NCI-H1694 (cell line): Measurements from ENCODE around the gene FAM20C.

Experiments
- DNase-seq: peaks from one replicate; lab custom pipeline; 2025; lab: John Stamatoyannopoulos, UW

FAM20C gene

DNA sequence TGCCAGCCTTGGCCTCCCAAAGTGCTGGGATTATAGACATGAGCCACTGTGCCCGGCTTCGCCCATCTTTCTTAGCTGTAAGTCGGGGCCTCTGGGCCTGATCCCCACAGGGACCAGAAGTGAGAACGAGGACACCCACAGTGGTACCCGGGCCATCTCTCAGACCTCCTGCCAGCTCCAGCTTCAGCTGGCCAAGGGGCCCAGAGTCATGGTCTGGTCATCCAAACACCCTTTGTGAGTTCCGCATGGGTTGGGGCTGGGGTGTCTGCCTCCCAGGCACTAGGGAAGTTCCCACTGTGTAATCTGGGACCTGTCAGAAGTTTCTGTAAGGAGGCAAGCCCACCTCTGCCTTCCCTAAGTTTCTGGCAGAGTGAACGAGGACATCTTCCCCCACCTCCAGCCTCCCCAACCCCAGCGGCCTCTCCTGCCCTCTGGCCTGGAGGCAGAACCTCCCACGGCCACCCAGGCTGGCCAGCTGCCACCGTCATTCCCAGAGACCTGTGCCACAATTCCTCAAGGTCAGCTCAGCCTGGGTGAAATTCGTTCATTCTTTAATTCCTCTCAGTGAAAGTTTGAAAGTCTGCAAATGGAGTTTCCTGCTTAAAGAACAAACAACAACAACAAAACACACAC is 78.1 kb downstream of the FAM20C start:
- no peak for DNase-seq

GRCh38 chr7:271266-272107 is 79.1 kb downstream of the FAM20C start:
- no peak for DNase-seq

GRCh38 chr7:272108-272615 is 79.8 kb downstream of the FAM20C start:
- DNase-seq: no peak

DNA sequence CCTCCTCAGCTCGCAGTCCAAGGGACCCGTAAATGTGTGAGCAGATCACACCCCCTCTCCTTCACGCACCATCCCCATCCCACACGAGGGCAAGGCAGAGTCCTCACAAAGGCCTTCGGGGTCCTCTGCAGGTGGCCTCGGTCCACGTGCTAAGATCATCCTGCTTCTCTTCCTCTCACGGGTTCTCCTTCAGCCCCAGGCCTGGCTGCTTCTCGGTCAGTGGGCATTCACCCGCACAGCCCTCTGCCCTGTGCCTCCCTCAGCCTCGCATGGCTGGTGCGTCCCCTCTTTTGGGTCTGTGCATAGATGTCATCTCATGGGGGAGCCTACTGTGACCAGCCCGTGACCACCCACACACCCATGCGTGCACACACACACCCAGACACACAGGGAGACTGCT is 80.3 kb downstream of the FAM20C start:
- DNase-seq: no peak

- no peak for DNase-seq
Measured at GRCh38 chr7:273327-273726, 81.0 kb downstream of the FAM20C start.

DNA sequence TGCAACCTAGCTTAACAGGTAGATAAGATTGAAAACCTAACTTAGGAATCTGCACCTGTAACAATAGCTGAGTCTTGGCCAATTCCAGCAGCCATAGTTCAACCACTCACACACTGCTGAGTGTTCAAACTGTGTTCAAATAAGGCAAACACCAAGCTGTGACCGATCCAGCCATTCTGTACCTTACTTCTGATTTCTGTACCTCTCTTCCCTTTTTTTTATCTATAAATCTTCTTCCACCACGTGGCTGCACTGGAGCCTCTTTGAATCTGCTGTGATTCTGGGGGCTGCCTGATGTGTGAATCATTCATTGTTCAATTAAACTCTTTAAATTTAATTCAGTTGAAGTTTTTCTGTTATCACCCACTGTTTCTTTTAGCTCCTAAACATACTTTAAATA is 81.9 kb downstream of the FAM20C start:
- no peak for DNase-seq

- DNase-seq: no peak
Measured at GRCh38 chr7:276230-276835, 84.0 kb downstream of the FAM20C start.

DNA sequence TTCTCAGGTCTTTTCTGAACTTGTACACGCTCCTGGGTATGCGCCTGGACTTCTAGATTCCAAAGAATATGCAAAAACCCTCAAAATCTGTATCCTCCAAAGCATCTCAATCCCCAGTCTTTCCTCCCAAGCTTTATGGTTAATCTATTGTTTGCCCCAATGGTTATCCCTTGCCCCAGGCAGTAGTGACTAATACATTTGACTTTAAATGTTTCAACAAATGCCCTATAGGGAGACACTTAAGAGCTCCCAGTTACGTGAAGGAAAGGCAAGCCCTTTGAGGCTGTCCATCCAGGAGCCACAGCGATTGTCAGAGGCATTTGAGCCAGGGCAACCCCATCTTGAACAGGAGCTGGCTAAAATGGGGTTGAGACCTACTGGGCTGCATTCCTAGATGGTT is 84.9 kb downstream of the FAM20C start:
- DNase-seq: no peak

- DNase-seq: no peak
Measured at GRCh38 chr7:278081-278480, 85.7 kb downstream of the FAM20C start.

- no peak for DNase-seq
Measured at GRCh38 chr7:279821-280220, 87.5 kb downstream of the FAM20C start.

DNA sequence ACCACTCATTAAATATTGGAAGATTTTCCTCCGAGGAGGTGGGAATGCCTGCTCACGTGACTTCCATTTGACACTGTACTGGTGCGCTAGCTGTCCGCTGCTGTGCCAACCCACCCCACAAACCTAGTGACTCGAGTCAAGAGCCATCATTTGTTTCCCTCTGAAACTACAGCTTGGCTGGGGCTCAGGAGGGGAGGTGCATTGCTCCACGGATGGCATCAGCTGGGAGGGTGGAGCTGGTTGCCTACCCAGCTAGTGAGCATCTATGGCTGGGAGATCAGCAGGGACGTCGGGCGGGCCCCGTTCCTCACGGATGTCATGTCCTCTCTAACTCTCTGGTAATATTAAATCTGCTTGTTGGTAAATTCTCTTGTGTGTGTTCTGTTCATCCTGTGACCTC is 88.1 kb downstream of the FAM20C start:
- DNase-seq: no peak

DNA sequence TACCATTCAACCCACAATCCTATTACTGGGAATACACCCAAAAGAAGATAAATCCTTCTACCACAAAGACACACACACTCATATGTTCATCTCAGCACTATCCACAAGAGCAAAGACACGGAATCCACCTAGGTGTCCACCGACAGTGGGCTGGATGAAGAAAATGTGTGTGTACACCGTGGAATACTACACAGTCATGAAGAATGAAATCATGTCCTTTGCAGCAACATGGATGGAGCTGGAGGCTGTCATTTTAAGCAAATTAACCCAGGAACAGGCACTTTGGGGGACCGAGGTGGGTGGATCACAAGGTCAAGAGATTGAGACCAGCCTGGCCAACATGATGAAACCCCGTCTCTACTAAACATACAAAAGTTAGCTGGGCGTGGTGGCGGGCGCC is 89.3 kb downstream of the FAM20C start:
- no peak for DNase-seq

DNA sequence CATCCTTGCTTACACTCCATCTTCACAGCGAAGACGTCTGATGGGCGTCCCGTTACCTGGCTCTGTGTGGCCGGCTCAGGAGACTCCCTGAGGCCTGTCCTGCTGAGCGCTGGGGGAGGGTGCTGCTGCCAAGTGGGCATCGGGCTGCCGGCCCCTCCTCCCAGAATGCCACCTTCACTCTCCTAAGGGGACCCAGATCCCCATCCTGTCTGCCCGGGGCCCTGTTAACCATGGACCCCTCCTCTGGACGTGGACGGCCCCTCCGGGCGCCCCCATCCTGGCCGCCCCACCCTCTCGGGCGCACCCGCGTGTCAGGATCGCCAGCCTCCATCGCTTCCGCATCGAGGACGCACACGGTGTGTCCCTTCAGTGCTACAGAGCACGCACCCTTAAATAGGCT is 90.2 kb downstream of the FAM20C start:
- DNase-seq: no peak

- DNase-seq: no peak
Measured at GRCh38 chr7:284762-285722, 92.7 kb downstream of the FAM20C start.

DNA sequence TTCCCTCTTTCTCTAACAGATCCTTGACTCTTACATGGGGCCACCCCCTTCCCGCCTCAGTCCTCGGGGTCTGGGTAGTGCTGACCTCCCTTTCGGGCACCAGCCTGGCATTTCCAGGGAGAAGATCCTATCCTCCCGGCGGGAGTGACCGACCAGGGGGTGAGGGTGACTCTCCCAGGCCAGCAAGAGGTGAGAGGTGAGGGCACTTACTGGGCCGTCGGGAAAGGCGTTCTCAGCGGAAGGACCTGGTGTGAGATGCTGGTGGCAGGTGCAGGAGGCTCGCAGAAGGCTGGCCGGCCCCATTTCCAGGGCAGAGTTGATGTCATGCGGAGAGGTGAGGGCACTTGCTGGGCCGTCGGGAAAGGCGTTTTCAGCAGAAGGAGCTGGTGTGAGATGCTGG is 93.4 kb downstream of the FAM20C start:
- no peak for DNase-seq

DNA sequence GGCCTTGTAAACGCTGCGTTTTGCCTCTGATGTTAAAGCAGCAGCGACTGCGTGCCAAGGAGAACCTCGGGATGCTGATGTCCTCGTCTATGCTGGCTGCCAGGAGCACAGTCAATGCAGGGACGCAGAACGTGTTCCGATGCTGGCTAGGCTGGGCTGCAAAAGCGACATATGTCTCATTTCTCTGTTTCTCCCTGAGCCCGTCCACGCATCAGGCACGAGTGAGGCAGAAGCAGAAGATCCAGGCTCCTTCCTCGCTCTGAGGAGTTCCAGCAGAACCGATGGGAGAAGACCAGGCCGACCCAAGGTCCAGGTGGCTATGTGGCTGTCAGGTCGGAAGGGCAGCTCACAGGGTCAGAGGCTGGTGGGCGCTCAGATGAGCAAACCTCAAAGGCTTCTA is 93.9 kb downstream of the FAM20C start:
- DNase-seq: no peak

DNA sequence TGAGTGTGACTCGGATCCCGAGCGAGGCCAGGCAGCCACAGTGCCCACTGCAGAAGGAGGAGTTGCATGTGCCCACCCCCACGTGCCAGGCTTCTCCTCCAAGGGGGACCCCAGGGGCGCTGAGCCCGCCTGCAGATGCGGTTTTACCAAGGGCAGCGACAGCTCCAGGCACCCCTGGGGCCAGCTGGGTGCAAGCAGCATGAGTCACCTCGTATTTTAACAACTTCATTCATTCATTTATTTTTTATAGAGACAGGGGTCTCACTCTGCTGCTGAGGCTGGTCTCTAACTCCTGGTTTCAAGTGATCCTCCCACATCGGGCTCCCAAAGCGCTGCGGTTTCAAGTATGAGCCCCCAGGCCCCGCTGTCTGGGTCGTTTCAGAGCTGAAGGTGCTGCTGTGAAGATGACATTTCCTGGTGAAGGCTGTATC is 96.3 kb downstream of the FAM20C start:
- no peak for DNase-seq

DNA sequence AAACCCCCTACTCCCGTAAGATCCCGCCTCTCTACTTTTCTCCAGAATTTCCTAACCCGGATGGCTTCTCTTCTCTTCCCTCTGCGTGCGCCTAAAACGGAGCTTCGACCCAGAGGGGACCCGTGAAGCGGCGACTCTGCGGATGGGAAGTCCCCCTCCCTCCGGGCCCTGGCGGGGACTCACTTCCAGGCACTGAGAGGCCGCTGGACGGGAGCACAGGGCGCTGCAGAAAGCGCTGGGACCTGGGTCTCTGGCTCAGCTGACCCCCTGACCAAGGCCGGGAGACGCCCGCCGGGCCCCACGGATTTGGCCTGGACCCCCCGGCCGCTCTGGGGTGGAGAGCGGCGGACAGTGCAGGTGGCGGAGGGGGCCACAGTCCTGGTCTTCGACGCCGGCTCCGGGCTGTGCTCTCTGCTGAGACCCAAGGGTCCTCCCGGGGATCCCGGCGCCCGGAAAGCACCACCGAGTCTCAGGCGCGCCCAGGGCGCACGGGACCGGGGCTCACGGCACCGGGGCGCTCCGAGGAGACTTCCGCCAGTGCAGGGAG is 96.9 kb downstream of the FAM20C start:
- DNase-seq: no peak

DNA sequence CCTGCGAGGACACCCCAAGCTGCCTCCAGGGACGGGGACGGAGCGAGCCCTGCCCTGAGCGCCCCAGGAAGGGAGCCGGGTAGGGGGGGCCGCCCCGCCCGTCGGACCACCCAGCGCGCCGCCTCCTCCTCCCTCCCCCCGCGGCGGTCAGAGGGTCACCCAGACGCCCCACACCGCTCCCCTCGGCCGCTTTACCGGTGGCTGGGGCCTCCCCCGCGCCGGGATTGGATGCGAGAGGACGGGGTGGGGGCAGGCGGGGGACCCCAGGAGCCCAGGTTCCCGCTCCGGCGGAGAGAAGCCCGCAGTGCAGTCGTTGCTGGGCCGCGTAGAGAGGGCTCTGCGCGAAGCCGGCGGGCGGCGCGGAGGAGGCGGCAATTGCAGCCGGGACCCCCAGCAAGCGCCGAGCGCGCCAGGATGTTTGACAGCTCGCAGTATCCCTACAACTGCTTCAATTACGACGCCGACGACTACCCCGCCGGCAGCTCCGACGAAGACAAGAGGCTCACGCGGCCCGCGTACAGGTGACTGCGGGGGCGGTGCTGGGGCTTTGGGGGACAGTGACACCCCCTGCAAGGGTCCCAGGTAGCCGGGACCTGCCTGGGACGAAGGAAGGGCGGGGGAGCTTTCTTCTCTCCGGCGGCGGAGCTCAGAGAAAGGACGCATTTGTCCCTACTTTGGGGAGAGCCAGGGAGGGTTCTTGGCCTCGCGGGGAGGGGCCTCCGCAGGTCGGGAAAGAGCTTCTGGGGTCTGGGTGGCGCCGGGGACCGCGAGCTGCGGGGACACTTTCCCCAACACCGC is 97.6 kb downstream of the FAM20C start, which contains the start of gene FOXL3:
TSS of gene FOXL3 (plus strand) at position 415 of the 798 bp plus-strand sequence. CDS start at position 415, 0 bp downstream.
- DNase-seq: no peak

DNA sequence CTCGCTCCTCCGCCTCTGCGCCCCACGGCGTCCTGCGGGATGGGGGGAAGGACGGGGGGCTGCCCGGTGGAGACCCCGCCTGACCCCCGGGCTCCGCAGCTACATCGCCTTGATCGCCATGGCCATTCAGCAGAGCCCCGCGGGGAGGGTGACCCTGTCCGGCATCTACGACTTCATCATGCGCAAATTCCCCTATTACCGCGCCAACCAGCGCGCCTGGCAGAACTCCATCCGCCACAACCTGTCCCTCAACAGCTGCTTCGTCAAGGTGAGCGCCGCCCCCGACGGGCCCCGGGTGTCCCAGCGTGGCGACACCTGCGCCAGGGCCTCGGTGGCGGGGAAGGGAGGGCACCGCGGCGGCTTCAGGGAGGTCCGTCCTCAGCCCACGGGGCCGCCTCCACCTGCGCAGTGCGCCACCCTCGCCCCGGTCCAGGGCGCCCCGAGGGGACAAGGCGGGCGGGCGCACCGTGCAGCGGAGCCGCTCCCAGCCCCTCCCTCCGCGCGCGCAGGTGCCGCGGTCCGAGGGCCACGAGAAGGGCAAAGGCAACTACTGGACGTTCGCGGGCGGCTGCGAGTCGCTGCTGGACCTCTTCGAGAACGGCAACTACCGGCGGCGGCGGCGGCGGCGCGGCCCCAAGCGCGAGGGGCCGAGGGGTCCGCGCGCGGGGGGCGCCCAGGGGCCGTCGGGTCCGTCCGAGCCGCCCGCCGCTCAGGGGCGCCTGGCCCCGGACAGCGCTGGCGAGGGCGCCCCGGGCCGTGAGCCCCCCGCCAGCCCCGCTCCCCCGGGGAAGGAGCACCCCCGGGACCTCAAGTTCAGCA is 98.4 kb downstream of the FAM20C start:
- DNase-seq: no peak
